ENCODE results near the gene MAPK8.

DNA sequence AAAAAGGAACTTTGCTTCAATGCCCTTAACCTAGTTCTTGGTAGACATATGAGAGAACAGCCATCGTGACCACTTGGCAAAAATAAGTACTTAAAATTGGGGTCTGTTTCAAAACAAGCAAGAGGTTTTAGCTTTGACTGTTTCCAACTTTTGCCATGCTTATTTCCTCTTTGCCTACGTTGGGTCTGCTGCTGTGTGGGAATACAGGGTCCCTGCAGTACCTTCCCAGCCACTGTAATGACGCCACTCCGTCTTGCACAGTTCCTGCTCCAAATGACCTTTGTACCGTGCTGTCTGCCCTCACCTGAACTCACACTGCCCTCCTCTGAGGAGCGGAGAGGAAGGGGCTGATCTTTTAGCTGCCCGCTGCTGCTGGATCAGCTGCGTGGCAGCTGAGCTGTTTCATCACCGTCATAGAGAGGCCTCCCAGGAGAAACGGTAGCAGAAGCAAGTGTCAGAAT lies 133.1 kb downstream of the MAPK8 start:
- TF ChIP-seq, protein P1, sequence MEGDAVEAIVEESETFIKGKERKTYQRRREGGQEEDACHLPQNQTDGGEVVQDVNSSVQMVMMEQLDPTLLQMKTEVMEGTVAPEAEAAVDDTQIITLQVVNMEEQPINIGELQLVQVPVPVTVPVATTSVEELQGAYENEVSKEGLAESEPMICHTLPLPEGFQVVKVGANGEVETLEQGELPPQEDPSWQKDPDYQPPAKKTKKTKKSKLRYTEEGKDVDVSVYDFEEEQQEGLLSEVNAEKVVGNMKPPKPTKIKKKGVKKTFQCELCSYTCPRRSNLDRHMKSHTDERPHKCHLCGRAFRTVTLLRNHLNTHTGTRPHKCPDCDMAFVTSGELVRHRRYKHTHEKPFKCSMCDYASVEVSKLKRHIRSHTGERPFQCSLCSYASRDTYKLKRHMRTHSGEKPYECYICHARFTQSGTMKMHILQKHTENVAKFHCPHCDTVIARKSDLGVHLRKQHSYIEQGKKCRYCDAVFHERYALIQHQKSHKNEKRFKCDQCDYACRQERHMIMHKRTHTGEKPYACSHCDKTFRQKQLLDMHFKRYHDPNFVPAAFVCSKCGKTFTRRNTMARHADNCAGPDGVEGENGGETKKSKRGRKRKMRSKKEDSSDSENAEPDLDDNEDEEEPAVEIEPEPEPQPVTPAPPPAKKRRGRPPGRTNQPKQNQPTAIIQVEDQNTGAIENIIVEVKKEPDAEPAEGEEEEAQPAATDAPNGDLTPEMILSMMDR (IDR thresholded peaks at IDR 0.05; ENCODE audit: low read depth, low read length) = no peak
- no peak for TF ChIP-seq POLR2A (IDR thresholded peaks at IDR 0.05; ENCODE audit: extremely low read depth, insufficient read length)
- TF ChIP-seq, protein P2, sequence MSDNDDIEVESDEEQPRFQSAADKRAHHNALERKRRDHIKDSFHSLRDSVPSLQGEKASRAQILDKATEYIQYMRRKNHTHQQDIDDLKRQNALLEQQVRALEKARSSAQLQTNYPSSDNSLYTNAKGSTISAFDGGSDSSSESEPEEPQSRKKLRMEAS (IDR thresholded peaks at IDR 0.05; ENCODE audit: low read depth, low read length) = no peak
